SK-N-SH treated with all-trans-retinoic acid at 6 μM for 48 hours (cell line): Measurements from ENCODE around the gene TANC1.

Experiments used
- ATAC-seq: fragments of 200-7000 bp; cut with Tn5 transposase; 3 replicates; pipeline ENCODE4 v1.9.1; 2020; ENCODE audit warnings: mild to moderate bottlenecking, moderate library complexity
- ARNTL ChIP-seq: fragments of 450-650 bp; formaldehyde crosslinking; IDR thresholded peaks from 2 replicates; pipeline ENCODE4 v1.5.0; 2020; ENCODE audit warnings: low read depth, mild to moderate bottlenecking, moderate library complexity, borderline replicate concordance
- BACH2 ChIP-seq: fragments of 250-450 bp; sonication (Bioruptor Pico); IDR thresholded peaks from 2 replicates; pipeline ENCODE4 v1.9.0; 2021; ENCODE audit warnings: mild to moderate bottlenecking, borderline replicate concordance
- CREB5 ChIP-seq: fragments of 250-450 bp; sonication (Bioruptor Pico); IDR thresholded peaks from 2 replicates; pipeline ENCODE4 v1.5.1; 2020; ENCODE audit warnings: low read depth, mild to moderate bottlenecking, moderate library complexity
- CSDC2 ChIP-seq: fragments of 250-450 bp; sonication (Bioruptor Pico); IDR thresholded peaks from 2 replicates; pipeline ENCODE4 v1.5.0; 2020; ENCODE audit warnings: mild to moderate bottlenecking, moderate library complexity
- CSRNP3 ChIP-seq: fragments of 250-450 bp; sonication (Bioruptor Pico); IDR thresholded peaks from 2 replicates; pipeline ENCODE4 v1.5.1; 2021; ENCODE audit warnings: mild to moderate bottlenecking, moderate library complexity
- ESRRG ChIP-seq: fragments of 250-450 bp; sonication (Bioruptor Pico); IDR thresholded peaks from 2 replicates; pipeline ENCODE4 v1.6.1; 2021; ENCODE audit warnings: mild to moderate bottlenecking
- ISL1 ChIP-seq: fragments of 250-450 bp; sonication (Bioruptor Pico); IDR thresholded peaks from 2 replicates; pipeline ENCODE4 v2.1.2; 2022; ENCODE audit warnings: mild to moderate bottlenecking, moderate library complexity
- OSR1 ChIP-seq: fragments of 250-450 bp; sonication (Bioruptor Pico); IDR thresholded peaks from 2 replicates; pipeline ENCODE4 v1.8.0; 2022; ENCODE audit warnings: moderate library complexity, mild to moderate bottlenecking, inconsistent platforms
- PATZ1 ChIP-seq: fragments of 250-450 bp; sonication (Bioruptor Pico); IDR thresholded peaks from 2 replicates; pipeline ENCODE4 v1.8.0; 2020; ENCODE audit warnings: mild to moderate bottlenecking, moderate library complexity, borderline replicate concordance
- PPARA ChIP-seq: fragments of 250-450 bp; sonication (Bioruptor Pico); IDR thresholded peaks from 2 replicates; pipeline ENCODE4 v1.5.0; 2020; ENCODE audit warnings: mild to moderate bottlenecking, borderline replicate concordance
- RARB ChIP-seq: fragments of 250-450 bp; sonication (Bioruptor Pico); IDR thresholded peaks from 2 replicates; pipeline ENCODE4 v1.8.0; 2021; ENCODE audit warnings: mild to moderate bottlenecking, moderate library complexity
- SNAI2 ChIP-seq: fragments of 250-450 bp; sonication (Bioruptor Pico); IDR thresholded peaks from 2 replicates; pipeline ENCODE4 v1.5.0; 2020; ENCODE audit warnings: mild to moderate bottlenecking, moderate library complexity
- TOX ChIP-seq: fragments of 250-450 bp; sonication (Bioruptor Pico); IDR thresholded peaks from 2 replicates; pipeline ENCODE4 v1.8.0; 2021; ENCODE audit warnings: mild to moderate bottlenecking, moderate library complexity, borderline replicate concordance
- TSHZ2 ChIP-seq: fragments of 250-450 bp; sonication (Bioruptor Pico); IDR thresholded peaks from 2 replicates; pipeline ENCODE4 v1.5.0; 2020; ENCODE audit warnings: mild to moderate bottlenecking, moderate library complexity
- ZC3H10 ChIP-seq: fragments of 250-450 bp; sonication (Bioruptor Pico); IDR thresholded peaks from 2 replicates; pipeline ENCODE4 v1.5.1; 2021; ENCODE audit warnings: mild to moderate bottlenecking, moderate library complexity
- ZFP30 ChIP-seq: fragments of 450-650 bp; formaldehyde crosslinking; IDR thresholded peaks from 2 replicates; pipeline ENCODE4 v1.5.0; 2022; ENCODE audit warnings: mild to moderate bottlenecking, moderate library complexity
- ZNF70 ChIP-seq: fragments of 450-650 bp; formaldehyde crosslinking; IDR thresholded peaks from 2 replicates; pipeline ENCODE4 v1.5.0; 2020; ENCODE audit warnings: mild to moderate bottlenecking, moderate library complexity

The TANC1 gene

GRCh38 chr2:159179096-159179495, 210.7 kb downstream of the TANC1 start (continued):
- TF ChIP-seq CREB5 (CRISPR knock-in tag) (no peak), TSHZ2 (no peak), BACH2 (CRISPR knock-in tag) (no peak), ARNTL (CRISPR knock-in tag) (no peak), ZFP30 (CRISPR knock-in tag) (no peak)

GRCh38 chr2:159179696-159180095, 211.3 kb downstream of the TANC1 start:
- TF ChIP-seq TOX (CRISPR knock-in tag) (no peak), ZC3H10 (CRISPR knock-in tag) (no peak), ISL1 (CRISPR knock-in tag) (no peak), TSHZ2 (no peak), ZNF70 (CRISPR knock-in tag) (no peak), OSR1 (CRISPR knock-in tag) (no peak), BACH2 (CRISPR knock-in tag) (no peak), PPARA (CRISPR knock-in tag) (no peak), CSRNP3 (no peak), ARNTL (CRISPR knock-in tag) (no peak), CSDC2 (CRISPR knock-in tag) (no peak), PATZ1 (CRISPR knock-in tag) (no peak)

GRCh38 chr2:159183346-159183745, 214.9 kb downstream of the TANC1 start:
- no peak for ATAC-seq
- TF ChIP-seq RARB (CRISPR knock-in tag) (no peak), ESRRG (CRISPR knock-in tag) (no peak), CSRNP3 (no peak), SNAI2 (CRISPR knock-in tag) (no peak)
- TF ChIP-seq, all 23 proteins: peak for 0

More at GRCh38 chr2:159179696-159180095, 211.3 kb downstream of the TANC1 start:
- ATAC-seq, result no peak
